CD8-positive, alpha-beta memory T cell (primary cell): ENCODE measurements around the gene VAV2. TPM values are rescaled to one million over a fixed set of nuclear protein-coding genes. Genes with fewer than 3 reads are reported as not detected.
"Not testable (repeated sequence)": the region's sequence is repeated elsewhere in the genome, so short reads cannot be mapped to it uniquely, and the experiment has no call there.

Source experiments
- CTCF ChIA-PET: fragments of 350-600 bp; sonication (Branson Sonifier 250); formaldehyde crosslinking; loops from one replicate; lab custom pipeline; 2021; ENCODE audit warnings: antibody characterized with exemption; lab: Charles Lee
- POLR2A ChIA-PET: fragments of 350-600 bp; sonication (Branson Sonifier 250); formaldehyde crosslinking; loops from one replicate; lab custom pipeline; 2021; ENCODE audit warnings: antibody characterized with exemption; lab: Charles Lee
- DNase-seq, 5 donors: peaks; one replicate each; pipeline versions ENCODE4 v3.0.0 to v3.0.0-alpha.2; 2020 to 2022; ENCODE audit warnings: mixed read lengths in 1 of 5
- H3K27ac ChIP-seq: one replicate; pipeline ENCODE4 v1.7.0; 2013; ENCODE audit warnings: low read depth, mild to moderate bottlenecking, low read length, moderate library complexity
- H3K27me3 ChIP-seq: 2 replicates; pipeline ENCODE4 v1.7.0; 2013; ENCODE audit warnings: low read length, mild to moderate bottlenecking; ENCODE audit not compliant: insufficient read depth, poor library complexity, severe bottlenecking
- H3K36me3 ChIP-seq: 2 replicates; pipeline ENCODE4 v1.7.0; 2013; ENCODE audit warnings: mild to moderate bottlenecking, low read length, moderate library complexity; ENCODE audit not compliant: insufficient read depth
- H3K4me1 ChIP-seq: 2 replicates; pipeline ENCODE4 v1.7.0; 2013; ENCODE audit warnings: mild to moderate bottlenecking, low read length, moderate library complexity; ENCODE audit not compliant: insufficient read depth
- H3K4me3 ChIP-seq: 2 replicates; pipeline ENCODE4 v1.7.0; 2013; ENCODE audit warnings: mild to moderate bottlenecking, low read length
- H3K9me3 ChIP-seq: 2 replicates; pipeline ENCODE4 v1.7.0; 2013; ENCODE audit warnings: mild to moderate bottlenecking, low read length
- H3K27ac Mint-ChIP-seq, 8 donors: one replicate each; pipeline ENCODE4 v1.8.0; 2020 to 2021; ENCODE audit warnings: mixed read lengths in 8 of 8, mild to moderate bottlenecking in 6 of 8, inconsistent platforms in 3 of 8, moderate library complexity in 3 of 8
- H3K27me3 Mint-ChIP-seq, 2 donors: one replicate each; pipeline ENCODE4 v1.8.0; 2020 to 2021; ENCODE audit warnings: mixed read lengths in 2 of 2, mild to moderate bottlenecking in 1 of 2, moderate library complexity in 1 of 2
- H3K36me3 Mint-ChIP-seq, 3 donors: one replicate each; pipeline ENCODE4 v1.8.0; 2020 to 2021; ENCODE audit warnings: mixed read lengths in 3 of 3, inconsistent platforms in 1 of 3, mild to moderate bottlenecking in 1 of 3
- H3K4me1 Mint-ChIP-seq, 3 donors: one replicate each; pipeline ENCODE4 v1.8.0; 2020 to 2021; ENCODE audit warnings: mixed read lengths in 3 of 3, inconsistent platforms in 1 of 3, mild to moderate bottlenecking in 1 of 3
- H3K4me3 Mint-ChIP-seq, 7 donors: one replicate each; pipeline ENCODE4 v1.8.0; 2020 to 2021; ENCODE audit warnings: mixed read lengths in 7 of 7, mild to moderate bottlenecking in 6 of 7, moderate library complexity in 4 of 7, inconsistent platforms in 2 of 7
- H3K9me3 Mint-ChIP-seq, 5 donors: one replicate each; pipeline ENCODE4 v1.8.0; 2020 to 2022; ENCODE audit warnings: mixed read lengths in 5 of 5, mild to moderate bottlenecking in 3 of 5, moderate library complexity in 2 of 5, inconsistent platforms in 1 of 5
- polyA plus RNA-seq: library from polyadenylated mRNA; unstranded; fragments of 300-500 nt; fragmentation: Illumina TruSeq; gene quantifications from one replicate; pipeline ENCODE4 v1.2.3, GENCODE V29; 2021
- total RNA-seq, 2 experiments: library from RNA; stranded (reverse); gene quantifications; one replicate each; pipeline ENCODE4 v1.2.3, GENCODE V29; 2021

The VAV2 gene
- total and polyA plus RNA-seq, 3 experiments from 2014 or later, result 1.1 to 7.6 (median 6.0) TPM

DNA sequence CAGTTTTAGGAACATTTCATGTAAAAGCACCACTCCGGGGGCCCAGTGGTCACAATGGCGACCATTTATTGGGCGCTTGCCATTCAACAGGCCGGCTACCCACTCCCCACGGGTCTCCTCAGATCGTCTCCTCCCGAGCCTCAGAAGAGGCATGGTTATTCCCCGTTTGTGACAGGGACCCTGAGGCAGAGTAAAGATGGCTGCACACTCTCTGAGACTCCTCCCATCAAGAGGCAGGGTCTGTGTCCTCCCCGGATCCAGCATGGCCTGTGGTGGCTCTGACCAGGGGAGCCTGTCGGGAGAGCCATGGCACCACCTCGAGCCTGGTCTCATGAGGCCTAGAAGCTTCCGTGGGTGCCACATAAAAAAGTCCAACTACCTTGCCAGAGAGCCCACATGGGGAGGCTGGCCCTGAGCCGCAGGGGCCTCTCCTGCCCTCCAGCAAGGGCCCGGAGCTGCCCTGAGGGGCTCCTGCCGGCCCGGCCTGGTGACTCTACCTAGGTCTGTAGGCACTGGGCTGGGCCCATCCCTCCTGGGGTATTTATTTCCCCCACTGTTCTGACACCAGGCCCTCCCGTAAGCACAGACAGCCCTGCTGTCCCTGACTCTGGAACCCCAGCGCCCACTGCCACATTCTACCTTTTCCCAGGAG, 90.8 kb downstream of the VAV2 start:
- POLR2A ChIA-PET, result no interaction called here
- no peaks in the 10 kb centered on the region for H3K9me3 Mint-ChIP-seq
- no peak overlapping the region for H3K4me3 Mint-ChIP-seq
- peaks cover 0 to 2% of the 10 kb centered on the region in 2 donors for H3K27me3 Mint-ChIP-seq
- no peaks in the 10 kb centered on the region for H3K36me3 ChIP-seq
- H3K27ac Mint-ChIP-seq, result no peak overlapping the region
- no peak overlapping the region for H3K4me3 ChIP-seq
- H3K4me1 Mint-ChIP-seq, result no peaks in the 10 kb centered on the region
- no peak overlapping the region for H3K27ac ChIP-seq
- no peaks in the 10 kb centered on the region for H3K9me3 ChIP-seq
- no peaks in the 10 kb centered on the region for H3K36me3 Mint-ChIP-seq
- H3K27me3 ChIP-seq, result no peaks in the 10 kb centered on the region
- H3K4me1 ChIP-seq, result no peaks in the 10 kb centered on the region
- CTCF ChIA-PET, result no interaction called here
- DNase-seq, result no peak

GRCh38 chr9:133897675-133898074, 94.4 kb downstream of the VAV2 start:
- Mint-ChIP-seq H3K4me1 (no peaks in the 10 kb centered on the region), H3K9me3 (no peaks in the 10 kb centered on the region), H3K36me3 (no peaks in the 10 kb centered on the region), H3K27me3 (peaks cover 0 to 2% of the 10 kb centered on the region in 2 donors), H3K27ac (no peak overlapping the region), H3K4me3 (no peak overlapping the region)
- DNase-seq, result no peak
- POLR2A ChIA-PET, result no interaction called here
- Histone ChIP-seq H3K27me3 (no peaks in the 10 kb centered on the region), H3K9me3 (no peaks in the 10 kb centered on the region), H3K4me1 (no peaks in the 10 kb centered on the region), H3K27ac (no peak overlapping the region), H3K4me3 (no peak overlapping the region), H3K36me3 (no peaks in the 10 kb centered on the region)
- CTCF ChIA-PET, result no interaction called here

DNA sequence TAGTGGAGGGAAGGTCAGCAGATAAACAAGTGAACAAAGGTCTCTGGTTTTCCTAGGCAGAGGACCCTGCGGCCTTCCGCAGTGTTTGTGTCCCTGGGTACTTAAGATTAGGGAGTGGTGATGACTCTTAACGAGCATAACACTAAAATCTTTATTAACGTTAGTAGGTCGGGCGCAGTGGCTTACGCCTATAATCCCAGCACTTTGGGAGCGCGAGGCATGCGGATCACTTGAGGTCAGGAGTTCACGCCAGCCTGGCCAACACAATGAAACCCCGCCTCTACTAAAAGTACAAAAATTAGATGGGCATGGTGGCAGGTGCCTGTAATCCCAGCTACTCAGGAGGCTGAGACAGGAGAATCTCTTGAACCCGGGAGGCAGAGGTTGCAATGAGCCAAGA, 96.1 kb downstream of the VAV2 start:
- H3K36me3 Mint-ChIP-seq, H3K4me3 Mint-ChIP-seq, CTCF ChIA-PET, H3K9me3 Mint-ChIP-seq, H3K4me1 Mint-ChIP-seq, H3K36me3 ChIP-seq, H3K9me3 ChIP-seq, H3K4me1 ChIP-seq, H3K27ac Mint-ChIP-seq, POLR2A ChIA-PET, H3K27ac ChIP-seq, DNase-seq, H3K27me3 ChIP-seq, H3K27me3 Mint-ChIP-seq, H3K4me3 ChIP-seq: not testable (repeated sequence)

- no peak overlapping the region for H3K4me3 Mint-ChIP-seq
Measured at GRCh38 chr9:133895335-133895734, 96.8 kb downstream of the VAV2 start.

DNA sequence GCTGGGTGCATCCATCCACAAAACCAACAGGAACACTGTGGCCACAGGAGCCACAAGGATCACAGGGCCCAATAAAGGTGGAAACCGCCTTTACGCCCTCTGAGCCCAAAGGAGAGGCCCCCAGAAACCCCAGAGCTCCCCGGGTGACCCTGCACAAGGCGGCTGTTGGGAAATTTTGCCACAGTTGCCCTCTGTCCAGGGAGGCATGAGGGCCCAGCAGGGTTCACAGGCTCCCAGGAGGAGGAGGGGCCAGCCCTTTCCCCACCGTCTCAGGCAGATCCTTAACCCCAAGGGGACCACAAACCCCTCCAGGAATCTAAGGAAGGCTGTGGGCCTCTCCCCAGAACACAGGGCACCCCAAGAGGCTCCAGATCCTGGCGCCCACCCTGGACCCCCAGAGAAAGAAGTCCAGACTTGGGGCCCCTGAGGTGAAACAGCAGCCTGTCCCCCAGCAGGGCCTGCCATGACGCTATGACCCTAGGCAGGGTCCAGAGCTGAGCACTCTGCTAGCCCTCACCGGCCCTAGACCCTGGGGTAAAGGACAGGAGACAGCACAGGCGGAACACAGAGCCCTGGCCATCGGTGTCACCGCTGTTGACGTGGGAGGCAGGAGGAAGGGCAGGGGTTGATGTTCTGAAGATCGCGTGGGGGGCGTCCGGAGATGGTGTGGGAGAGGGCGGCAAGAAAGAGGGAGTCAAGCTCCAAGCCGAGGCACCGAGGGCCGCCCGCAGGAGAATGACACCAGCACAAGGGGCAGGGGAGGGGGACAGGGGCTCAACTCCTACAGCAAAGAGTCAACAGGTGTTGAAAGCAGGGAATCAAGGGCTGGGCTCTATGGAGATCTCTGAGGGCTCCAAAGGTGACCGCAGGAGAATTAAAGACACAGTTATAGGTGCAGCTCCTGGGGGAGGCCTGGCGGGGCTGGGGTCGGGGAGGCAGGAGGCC, 97.5 kb downstream of the VAV2 start:
- H3K4me3 ChIP-seq, result no peak overlapping the region
- Mint-ChIP-seq H3K36me3 (no peaks in the 10 kb centered on the region), H3K4me3 (no peak overlapping the region), H3K27me3 (no peaks in the 10 kb centered on the region), H3K9me3 (no peaks in the 10 kb centered on the region), H3K27ac (no peak overlapping the region), H3K4me1 (no peaks in the 10 kb centered on the region)
- no peaks in the 10 kb centered on the region for H3K36me3 ChIP-seq
- POLR2A ChIA-PET, result no interaction called here
- no peak overlapping the region for H3K27ac ChIP-seq
- no peaks in the 10 kb centered on the region for H3K27me3 ChIP-seq
- H3K4me1 ChIP-seq, result no peaks in the 10 kb centered on the region
- CTCF ChIA-PET, result no interaction called here
- no peak for DNase-seq
- H3K9me3 ChIP-seq, result no peaks in the 10 kb centered on the region

More at GRCh38 chr9:133895335-133895734, 96.8 kb downstream of the VAV2 start:
- H3K27ac ChIP-seq, result no peak overlapping the region
- no peaks in the 10 kb centered on the region for H3K36me3 ChIP-seq
- ChIA-PET CTCF (no interaction called here), POLR2A (no interaction called here)
- Mint-ChIP-seq H3K36me3 (no peaks in the 10 kb centered on the region), H3K4me1 (no peaks in the 10 kb centered on the region), H3K27ac (no peak overlapping the region), H3K27me3 (no peaks in the 10 kb centered on the region), H3K9me3 (no peaks in the 10 kb centered on the region)
- DNase-seq, result no peak
- no peaks in the 10 kb centered on the region for H3K27me3 ChIP-seq
- no peak overlapping the region for H3K4me3 ChIP-seq
- H3K4me1 ChIP-seq, result no peaks in the 10 kb centered on the region
- H3K9me3 ChIP-seq, result no peaks in the 10 kb centered on the region

GRCh38 chr9:133893191-133893994, 98.7 kb downstream of the VAV2 start:
- H3K4me1 ChIP-seq, result no peaks in the 10 kb centered on the region

DNA sequence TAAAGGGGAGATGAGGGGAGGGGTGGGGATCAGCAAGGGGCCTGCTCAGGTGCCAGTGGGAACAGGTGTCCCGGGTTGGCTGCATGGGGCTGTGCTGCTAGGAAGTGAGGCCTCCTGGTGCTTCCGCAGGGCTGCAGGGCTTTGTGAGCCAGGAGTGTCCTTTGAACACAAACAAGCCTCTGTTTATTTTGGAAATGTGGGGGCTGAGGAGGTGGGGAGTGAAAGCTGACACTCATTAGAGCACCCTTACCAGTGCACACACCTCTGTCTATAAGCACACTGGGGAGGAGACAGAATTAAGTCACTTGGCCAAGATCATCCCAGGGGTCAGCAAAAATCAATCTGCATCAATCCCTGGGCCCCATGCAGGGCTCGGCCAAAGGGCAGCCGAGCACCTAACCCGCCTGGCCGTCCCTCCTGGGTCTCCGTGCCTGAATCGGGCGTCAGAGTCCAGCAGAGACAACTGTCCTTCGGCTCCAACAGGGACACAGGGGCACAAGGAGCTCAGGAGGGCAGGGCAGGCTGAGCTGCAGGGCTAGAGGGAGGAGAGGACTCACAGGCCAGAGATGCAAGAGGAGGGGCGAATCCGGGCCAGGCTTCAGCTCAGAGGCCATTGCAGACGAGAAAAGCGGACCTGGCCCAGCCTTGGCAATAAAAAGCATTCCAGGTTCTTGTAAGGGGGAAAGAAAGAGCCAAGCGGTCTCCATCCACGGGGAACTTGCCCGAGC, 99.8 kb downstream of the VAV2 start:
- no peaks in the 10 kb centered on the region for H3K27me3 ChIP-seq
- Mint-ChIP-seq H3K27me3 (no peaks in the 10 kb centered on the region), H3K36me3 (no peaks in the 10 kb centered on the region), H3K27ac (no peak overlapping the region), H3K9me3 (no peaks in the 10 kb centered on the region), H3K4me3 (no peak overlapping the region), H3K4me1 (no peaks in the 10 kb centered on the region)
- no peaks in the 10 kb centered on the region for H3K36me3 ChIP-seq
- POLR2A ChIA-PET, result no interaction called here
- H3K4me3 ChIP-seq, result no peak overlapping the region
- H3K27ac ChIP-seq, result no peak overlapping the region
- CTCF ChIA-PET, result no interaction called here
- DNase-seq, result no peak
- no peaks in the 10 kb centered on the region for H3K4me1 ChIP-seq
- no peaks in the 10 kb centered on the region for H3K9me3 ChIP-seq

More at GRCh38 chr9:133893191-133893994, 98.7 kb downstream of the VAV2 start:
- H3K27ac Mint-ChIP-seq, result no peak overlapping the region
- no peak overlapping the region for H3K4me3 Mint-ChIP-seq
- H3K27me3 Mint-ChIP-seq, result no peaks in the 10 kb centered on the region
- POLR2A ChIA-PET, result no interaction called here
- no peaks in the 10 kb centered on the region for H3K4me1 Mint-ChIP-seq
- no peaks in the 10 kb centered on the region for H3K36me3 Mint-ChIP-seq
- no peaks in the 10 kb centered on the region for H3K9me3 ChIP-seq
- H3K4me3 ChIP-seq, result no peak overlapping the region
- no peaks in the 10 kb centered on the region for H3K9me3 Mint-ChIP-seq
- DNase-seq, result no peak
- no peak overlapping the region for H3K27ac ChIP-seq
- CTCF ChIA-PET, result no interaction called here
- no peaks in the 10 kb centered on the region for H3K36me3 ChIP-seq
- no peaks in the 10 kb centered on the region for H3K27me3 ChIP-seq
